NCI-H2227 treated with DMSO at 0.1 percent for 48 hours (cell line): ENCODE measurements around the gene DEGS2.
A peak's percentile ranks its signal among the peaks of the same experiment; 100 is the strongest.
"Not testable (repeated sequence)": the region's sequence is repeated elsewhere in the genome, so short reads cannot be mapped to it uniquely, and the experiment has no call there.

Experiments
- DNase-seq: peaks from one replicate; lab custom pipeline; 2025; lab: John Stamatoyannopoulos, UW

The DEGS2 gene

GRCh38 chr14:100159094-100159864, at the start of gene DEGS2:
TSS of gene DEGS2 (minus strand) at chr14:100159645. CDS start at chr14:100159587, 58 bp downstream.
- peak; percentile 62 for DNase-seq

DNA sequence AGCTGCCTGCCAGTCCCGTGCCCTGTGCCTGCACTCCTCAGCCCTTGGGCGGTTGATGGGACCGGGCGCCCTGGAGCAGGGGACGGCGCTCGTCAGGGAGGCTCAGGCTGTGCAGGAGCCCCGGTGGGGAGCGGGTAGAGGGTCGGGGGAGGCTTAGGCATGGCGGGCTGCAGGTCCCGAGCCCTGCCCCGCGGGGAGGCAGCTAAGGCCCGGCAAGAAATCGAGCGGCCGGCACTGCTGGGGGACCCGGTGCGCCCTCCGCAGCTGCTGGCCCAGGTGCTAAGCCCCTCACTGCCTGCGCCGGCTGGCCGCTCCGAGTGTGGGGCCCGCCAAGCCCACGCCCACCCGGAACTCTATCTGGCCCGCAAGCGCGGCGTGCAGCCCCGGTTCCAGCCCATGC, 48.7 kb upstream of the DEGS2 start:
- DNase-seq = not testable (repeated sequence)

GRCh38 chr14:100207588-100207987, 48.1 kb upstream of the DEGS2 start:
- not testable (repeated sequence) for DNase-seq

DNA sequence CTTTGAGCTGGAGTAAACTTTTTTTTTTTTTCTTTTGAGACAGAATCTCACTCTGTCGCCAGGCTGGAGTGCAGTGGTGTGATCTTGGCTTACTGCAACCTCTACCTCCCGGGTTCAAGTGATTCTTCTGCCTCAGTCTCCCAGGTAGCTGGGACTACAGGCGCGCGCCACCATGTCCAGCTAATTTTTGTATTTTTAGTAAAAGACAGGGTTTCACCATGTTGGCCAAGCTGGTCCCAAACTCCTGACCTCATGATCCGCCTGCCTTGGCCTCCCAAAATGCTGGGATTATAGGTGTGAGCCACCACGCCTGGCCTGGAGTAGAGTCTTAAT, 45.4 kb upstream of the DEGS2 start:
- DNase-seq = not testable (repeated sequence)

- no peak for DNase-seq
These were observed 44.8 kb upstream of the DEGS2 start for GRCh38 chr14:100203962-100204834.

DNA sequence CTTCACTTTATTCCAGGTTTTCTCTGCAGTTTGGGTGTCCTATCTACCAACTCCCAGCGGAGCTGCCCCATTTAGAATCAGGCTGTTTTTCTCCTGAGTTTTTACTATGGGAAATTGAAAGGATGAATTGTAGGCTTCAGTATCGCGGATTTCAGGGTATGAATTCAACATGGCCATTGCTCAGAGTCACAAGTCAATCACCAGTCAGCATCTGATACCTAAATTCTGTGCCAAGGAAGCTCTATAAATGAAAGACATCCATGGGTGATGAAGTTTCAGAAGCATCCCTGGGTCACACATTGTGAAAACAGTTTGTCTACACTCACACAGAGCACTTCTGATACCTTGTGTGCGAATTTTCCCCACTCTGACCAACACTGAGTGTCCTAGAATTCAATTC, 43.7 kb upstream of the DEGS2 start:
- DNase-seq = no peak

DNA sequence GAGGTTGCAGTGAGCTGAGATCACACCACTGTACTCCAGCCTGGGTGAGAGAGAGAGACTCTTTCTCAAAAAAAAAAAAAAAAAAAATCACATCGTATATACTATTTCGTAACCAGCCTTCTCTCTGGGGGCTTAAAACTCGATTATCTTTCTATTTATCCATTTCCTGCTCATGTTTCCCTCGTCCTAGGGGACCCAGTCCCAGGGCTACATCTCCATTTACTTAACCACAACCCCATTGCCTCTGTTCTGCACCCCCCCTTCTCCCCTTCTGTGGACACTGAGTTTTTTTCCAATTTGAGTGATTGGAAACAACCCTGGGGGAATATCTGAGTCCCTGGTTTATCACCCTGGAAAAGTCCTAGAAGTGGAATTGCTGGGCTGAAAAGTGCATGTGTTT, 43.3 kb upstream of the DEGS2 start:
- no peak for DNase-seq

GRCh38 chr14:100201701-100202100, 42.3 kb upstream of the DEGS2 start:
- no peak for DNase-seq

GRCh38 chr14:100200311-100200710, 40.9 kb upstream of the DEGS2 start:
- no peak for DNase-seq

DNA sequence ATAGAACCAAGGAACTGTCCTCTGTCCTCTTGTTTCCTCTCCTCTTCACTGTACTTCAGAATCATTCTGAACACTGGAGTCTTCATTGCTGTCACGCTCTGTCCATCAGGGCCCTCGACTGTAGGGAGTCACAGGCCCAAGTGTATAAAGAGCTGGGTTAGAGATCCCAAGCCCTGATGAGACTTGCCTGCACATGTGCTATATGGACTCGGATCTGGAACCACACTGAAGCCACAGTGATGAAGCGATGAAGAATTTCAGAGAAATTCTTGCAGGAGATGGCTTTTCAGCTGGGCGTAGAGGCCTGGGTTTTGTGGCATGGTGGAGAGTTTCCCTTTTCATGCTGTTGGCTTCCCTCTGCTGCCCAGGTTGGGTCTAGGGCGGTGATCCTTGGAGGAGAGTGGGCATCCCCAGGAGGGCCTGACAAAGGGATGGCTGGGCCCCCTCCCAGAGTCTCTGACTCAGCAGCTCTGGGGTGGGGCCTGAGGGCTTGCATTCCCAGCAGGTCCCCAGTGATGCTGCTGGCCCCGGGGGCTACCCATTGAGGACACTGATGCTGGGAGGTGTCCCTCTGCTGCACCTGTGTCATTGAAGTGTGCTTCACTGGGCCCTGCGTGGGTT, 39.9 kb upstream of the DEGS2 start:
- DNase-seq = no peak

- DNase-seq = no peak
These were observed 34.2 kb upstream of the DEGS2 start for GRCh38 chr14:100193417-100194357.

DNA sequence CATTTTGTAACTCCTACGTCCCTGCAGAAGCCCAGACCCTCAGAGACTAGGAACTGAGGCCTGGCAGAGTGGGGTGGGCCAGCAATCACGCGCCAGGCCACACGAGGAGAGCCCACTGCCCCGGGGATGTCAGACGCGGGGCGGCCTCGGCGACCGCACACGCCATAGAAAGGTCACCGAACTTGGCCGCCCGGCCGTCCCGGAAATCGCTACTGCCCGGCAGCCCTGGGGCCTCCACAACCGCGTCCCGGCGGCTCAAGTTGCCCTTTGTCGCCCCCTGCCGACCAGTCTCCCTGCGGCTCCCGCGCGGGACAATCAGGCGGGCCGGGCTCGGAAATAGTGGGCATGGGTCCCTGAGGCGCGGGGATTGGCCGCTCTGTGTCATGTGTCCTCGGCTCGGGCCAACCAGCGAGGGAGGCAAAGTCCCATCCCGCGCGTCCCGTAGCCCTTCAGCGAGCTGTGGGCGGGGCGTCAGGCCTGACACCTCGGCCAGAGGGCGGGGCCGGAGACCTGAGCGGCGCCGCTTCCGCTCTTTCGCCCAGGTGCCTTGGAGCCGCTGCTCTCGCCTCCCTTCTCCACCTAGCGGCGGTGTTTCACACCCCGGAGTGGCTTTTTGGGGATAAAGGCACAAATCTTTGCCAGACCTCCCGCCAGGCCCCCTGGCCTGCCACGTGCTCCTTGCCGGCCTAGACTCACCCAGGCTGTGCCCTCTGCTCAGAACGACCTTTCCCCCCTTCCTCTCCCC, 33.4 kb upstream of the DEGS2 start:
- DNase-seq = peak; percentile 95

GRCh38 chr14:100192250-100192671, 32.8 kb upstream of the DEGS2 start:
- DNase-seq = no peak

- no peak for DNase-seq
These were observed 32.3 kb upstream of the DEGS2 start for GRCh38 chr14:100191584-100192249.

- DNase-seq = no peak
These were observed 30.7 kb upstream of the DEGS2 start for GRCh38 chr14:100190126-100190525.

GRCh38 chr14:100188392-100189030, 29.1 kb upstream of the DEGS2 start:
- no peak for DNase-seq

GRCh38 chr14:100187247-100187833, 27.9 kb upstream of the DEGS2 start:
- DNase-seq = no peak

DNA sequence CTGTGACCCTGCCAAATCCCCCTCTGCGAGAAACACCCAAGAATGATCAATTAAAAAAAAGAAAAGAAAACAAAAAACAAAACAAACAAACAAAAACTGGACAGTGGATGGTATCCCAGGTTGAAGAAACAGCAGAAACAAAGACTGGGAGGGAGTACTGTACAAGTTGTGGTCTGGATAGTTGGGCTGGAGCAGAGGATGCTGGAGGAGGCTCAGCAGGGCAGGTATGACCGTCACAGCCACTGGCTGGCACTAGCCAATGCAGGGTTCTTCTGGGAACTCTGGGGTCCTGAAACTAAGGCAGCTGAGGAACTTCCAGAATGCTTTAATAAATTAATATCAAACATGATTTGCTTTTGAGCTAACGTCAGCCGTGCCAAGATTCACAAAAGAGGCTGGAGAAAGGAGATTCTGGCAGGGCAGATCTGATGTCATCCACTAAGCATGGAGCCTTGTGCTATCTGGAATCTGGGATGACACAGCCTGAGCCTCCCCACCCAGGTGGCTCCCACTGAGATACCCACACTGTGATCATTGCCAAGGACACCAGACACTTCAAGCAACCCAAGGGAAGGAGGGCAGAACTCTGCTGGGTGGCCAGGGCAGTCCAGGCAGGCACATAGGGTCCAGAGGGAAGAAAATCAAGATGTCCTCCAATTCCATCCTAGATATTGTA, 22.6 kb upstream of the DEGS2 start:
- not testable (repeated sequence) for DNase-seq

GRCh38 chr14:100180671-100181070, 21.2 kb upstream of the DEGS2 start:
- DNase-seq = not testable (repeated sequence)
